ENCODE measurements around the gene SETBP1.

DNA sequence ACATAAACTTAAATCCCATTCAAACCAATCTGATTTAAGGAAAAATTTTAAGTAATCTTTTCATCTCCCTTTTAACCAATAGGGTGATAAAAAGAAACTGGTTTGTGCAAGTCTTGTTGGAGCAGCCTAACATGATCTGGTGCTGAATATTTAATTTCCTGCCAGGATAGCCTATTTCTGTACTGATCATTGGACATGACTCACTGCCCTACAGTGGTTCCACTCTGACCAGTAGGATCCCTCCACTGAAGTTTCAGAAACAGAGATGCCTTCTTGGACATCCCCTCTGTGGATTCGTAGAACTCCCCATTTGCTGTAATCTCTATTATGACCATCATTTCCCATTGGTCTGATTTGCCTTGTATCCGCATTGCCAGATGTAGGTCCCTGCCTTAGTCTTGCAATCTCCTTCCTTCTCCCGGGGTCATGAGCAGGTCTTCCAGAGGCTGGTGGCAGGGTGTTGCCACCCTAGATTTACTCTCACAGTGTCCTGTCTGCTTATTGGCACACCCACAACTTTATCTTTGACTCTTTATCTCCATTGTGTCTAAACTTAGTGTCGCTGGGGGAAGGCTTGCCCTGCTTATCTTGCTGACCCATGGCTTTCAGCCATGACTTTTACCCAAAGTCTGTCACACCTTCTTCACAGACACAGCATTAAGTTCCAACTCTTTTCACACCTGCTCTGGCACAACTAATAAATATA, 12.3 kb upstream of the SETBP1 start:
- TF ChIP-seq EZH2 (IDR thresholded peaks at IDR 0.05; ENCODE audit: insufficient read depth, low read length) = no peak
- TF ChIP-seq CTCF (IDR thresholded peaks at IDR 0.05; ENCODE audit: insufficient read depth, low read depth, low read length) = no peak

Measured in astrocyte (in vitro differentiated cells and primary cell).